GM11168 (cell line): Measurements from ENCODE around the gene TEAD3.
"Not testable (repeated sequence)": the region's sequence is repeated elsewhere in the genome, so short reads cannot be mapped to it uniquely, and the experiment has no call there.

Source experiments
- in situ Hi-C: fragments of 300-500 bp; cut with MboI; formaldehyde crosslinking; loops from one replicate; pipeline ENCODE4 v1.12.0; 2022; ENCODE audit warnings: low sequenced_read_pairs; ENCODE audit not compliant: unreplicated experiment

The TEAD3 gene

DNA sequence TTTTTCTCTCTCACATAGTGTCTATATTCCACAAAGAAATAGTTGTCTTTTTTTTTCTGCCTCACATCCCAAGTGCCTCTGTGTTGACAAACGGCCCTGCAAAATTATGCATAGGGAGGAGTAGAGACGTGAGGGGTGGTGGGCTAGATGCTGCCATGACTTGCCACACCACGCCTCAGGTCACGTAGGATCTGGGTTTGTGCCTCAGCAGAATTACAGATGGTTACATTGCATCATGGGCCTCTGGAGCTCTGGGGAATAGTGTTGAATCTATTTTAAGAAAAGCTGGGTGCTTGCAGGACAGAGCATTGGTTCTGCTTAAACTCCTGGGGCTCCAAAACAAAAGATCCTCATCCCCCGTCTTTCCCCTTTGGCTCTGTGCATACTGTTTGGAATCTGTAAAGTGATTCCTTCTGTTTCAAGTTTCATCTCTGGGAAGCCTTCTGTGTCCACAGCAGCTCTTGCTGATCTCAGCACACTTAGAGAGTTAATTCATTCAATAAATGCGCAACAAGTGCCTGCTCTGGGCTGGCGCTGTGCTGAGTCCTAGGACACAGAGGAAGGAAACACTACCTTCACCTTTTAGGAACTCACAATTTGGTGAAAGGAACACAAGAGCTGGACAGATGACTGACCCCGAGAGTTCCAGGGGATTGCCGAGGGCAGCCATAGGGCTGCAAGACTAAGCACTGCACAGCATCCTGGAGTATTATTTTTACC lies 42.3 kb downstream of the TEAD3 start:
- in situ Hi-C loops, result loop anchor here (5.0 kb wide), 1 partner anchor 107 kb away; no protein-coding TSS in a partner anchor

DNA sequence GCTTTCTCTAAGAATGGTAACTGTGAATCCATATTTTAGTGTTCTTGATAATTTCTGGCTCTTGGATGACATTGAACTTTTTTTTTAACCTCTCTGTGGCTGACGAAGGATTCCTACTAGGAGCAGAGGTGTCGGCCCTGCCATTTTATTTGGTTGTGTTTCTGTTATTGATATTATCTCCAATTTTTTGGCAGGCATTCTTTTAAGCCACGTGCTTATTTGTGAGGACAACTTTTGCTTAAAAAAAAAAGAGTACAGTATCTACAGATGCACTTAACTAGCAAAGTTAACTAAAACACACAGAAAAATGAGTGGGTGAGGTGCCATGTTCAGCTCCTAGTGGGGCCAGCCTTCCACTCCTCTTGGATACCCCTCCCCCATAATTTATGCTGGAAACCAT lies 43.6 kb downstream of the TEAD3 start:
- in situ Hi-C loops, result loop anchor here (5.0 kb wide), 1 partner anchor 106 kb away; no protein-coding TSS in a partner anchor

DNA sequence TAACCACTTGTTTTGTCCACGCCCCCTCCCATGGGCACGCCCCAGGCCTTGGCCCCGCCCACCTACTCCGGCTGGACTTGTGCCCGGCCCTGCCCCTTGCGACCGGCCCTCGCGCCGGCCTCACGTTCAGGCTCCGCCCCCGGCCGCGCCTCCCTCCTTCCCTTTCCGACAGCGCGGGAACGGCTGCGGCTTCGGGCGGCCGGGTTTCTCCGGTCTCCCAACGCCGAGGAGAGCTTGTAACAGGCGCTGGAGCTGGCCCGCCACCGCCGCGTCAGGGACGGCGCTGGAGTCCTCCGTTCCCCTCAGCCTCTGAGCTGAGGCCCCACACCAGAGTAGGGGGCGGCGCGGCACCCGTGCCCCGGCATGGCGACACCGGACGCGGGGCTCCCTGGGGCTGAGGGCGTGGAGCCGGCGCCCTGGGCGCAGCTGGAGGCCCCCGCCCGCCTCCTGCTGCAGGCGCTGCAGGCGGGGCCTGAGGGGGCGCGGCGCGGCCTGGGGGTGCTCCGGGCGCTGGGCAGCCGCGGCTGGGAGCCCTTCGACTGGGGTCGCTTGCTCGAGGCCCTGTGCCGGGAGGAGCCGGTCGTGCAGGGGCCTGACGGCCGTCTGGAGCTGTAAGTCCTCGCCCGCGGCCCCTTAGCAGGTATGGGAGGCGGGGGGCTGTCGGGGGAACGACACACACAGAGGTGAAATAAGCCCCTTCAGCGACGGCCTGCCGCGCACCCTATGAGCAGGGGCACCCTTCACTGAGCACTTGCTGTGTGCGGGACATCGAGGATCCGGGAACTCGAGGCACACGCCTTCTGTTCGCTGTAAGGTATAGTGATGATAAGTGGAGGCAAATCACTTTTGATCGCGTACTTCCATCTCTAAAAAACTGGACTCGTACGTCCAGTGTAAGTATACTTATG lies 44.4 kb downstream of the TEAD3 start, which contains the start of gene FANCE:
Gene FANCE (plus strand): TSS at position 156 of the 908 bp plus-strand sequence. CDS start 208 bp downstream, at position 364.
- in situ Hi-C loops, result loop anchor here (5.0 kb wide), 1 partner anchor 105 kb away; no protein-coding TSS in a partner anchor

GRCh38 chr6:35451354-35452182 lies 45.3 kb downstream of the TEAD3 start:
- in situ Hi-C loops, result loop anchor here (5.0 kb wide), 1 partner anchor 104 kb away; no protein-coding TSS in a partner anchor

DNA sequence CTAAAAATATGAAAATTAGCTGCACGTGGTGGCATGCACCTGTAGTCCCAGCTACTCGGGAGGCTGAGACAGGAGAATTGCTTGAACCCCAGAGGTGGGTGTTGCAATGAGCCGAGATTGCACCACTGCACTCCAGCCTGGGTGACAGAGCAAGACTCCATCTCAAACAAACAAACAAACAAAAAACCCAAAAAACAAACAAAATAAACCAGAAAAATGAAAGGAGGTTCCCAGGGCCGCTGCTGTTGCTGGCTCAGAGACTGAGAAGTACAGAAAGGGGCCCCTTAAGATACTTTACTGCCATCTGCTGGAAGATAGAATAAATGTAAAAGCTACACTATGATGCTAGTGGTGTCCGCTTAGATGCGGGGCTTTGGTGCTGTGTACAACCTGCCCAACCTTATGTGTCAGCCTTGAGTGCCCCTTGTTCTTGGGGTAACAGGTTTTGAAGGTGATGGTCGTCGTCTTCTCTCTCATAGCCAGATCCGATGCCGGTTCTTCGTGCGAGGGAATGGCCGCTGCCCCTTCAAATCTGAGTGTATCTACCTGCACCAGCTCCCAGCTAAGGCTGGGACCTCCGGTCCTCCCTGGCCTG lies 47.5 kb downstream of the TEAD3 start:
- in situ Hi-C loops, result no loop called here

GRCh38 chr6:35448191-35448590 lies 48.7 kb downstream of the TEAD3 start:
- in situ Hi-C loops, result no loop called here

GRCh38 chr6:35445691-35446090 lies 51.2 kb downstream of the TEAD3 start:
- in situ Hi-C loops, result no loop called here

- in situ Hi-C loops, result no loop called here
Measured at GRCh38 chr6:35443341-35444030, 53.4 kb downstream of the TEAD3 start.

- in situ Hi-C loops, result no loop called here
Measured at GRCh38 chr6:35442693-35443092, 54.2 kb downstream of the TEAD3 start.

DNA sequence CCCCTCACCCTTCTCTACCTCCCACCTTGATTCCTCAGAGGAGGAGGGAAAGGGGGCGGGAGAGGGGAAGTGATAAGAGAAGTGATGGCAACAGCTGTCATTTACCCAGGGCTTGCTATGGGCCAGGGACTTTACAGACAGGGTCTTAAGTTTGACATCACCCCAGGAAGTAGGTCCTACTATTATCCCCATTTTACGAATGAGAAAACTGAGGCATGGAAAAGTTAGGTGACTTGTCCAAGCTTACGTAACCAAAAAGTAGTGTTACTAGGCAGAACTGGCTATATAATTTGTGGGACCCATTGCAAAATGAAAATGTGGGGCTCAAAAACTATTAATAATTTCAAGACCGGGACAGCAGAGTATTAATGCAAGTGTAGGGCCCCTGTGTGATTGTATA lies 55.2 kb downstream of the TEAD3 start:
- in situ Hi-C loops, result no loop called here

DNA sequence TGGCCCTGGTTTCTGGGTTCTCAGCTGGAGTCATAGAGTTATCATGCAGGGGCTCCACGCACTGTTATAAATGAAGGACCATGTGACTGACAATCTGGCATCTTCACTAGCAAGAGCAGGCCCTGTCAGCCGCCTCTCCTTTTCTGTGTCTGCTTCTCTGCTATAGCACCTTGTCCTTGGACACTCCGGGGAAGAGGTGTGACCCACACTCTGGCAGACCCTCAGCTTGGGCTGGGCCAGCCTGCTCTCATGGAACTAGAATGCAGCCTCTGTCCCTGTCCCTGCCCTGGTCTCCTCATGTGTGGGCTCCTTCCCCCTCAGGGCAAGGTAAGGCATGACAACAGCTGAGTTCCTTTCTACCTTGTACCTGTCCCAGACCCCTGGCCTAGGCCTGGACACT lies 55.7 kb downstream of the TEAD3 start:
- in situ Hi-C loops, result no loop called here

GRCh38 chr6:35439308-35439707 lies 57.6 kb downstream of the TEAD3 start:
- in situ Hi-C loops, result no loop called here

GRCh38 chr6:35438378-35439065 lies 58.4 kb downstream of the TEAD3 start:
- in situ Hi-C loops, result not testable (repeated sequence)

- in situ Hi-C loops, result no loop called here
Measured at GRCh38 chr6:35436071-35436857, 60.6 kb downstream of the TEAD3 start.

GRCh38 chr6:35435074-35435837 lies 61.6 kb downstream of the TEAD3 start:
- in situ Hi-C loops, result no loop called here

GRCh38 chr6:35432702-35433101 lies 64.2 kb downstream of the TEAD3 start:
- in situ Hi-C loops, result not testable (repeated sequence)

- in situ Hi-C loops, result no loop called here
Measured at GRCh38 chr6:35432291-35432690, 64.6 kb downstream of the TEAD3 start.
